Activated CD4-positive, alpha-beta T cell treated with anti-CD3 and anti-CD28 coated beads for 36 hours (primary cell): Measurements from ENCODE around the gene TRIB2. TPM values are rescaled to one million over a fixed set of nuclear protein-coding genes. Genes with fewer than 3 reads are reported as not detected.

Source experiments
- ATAC-seq: fragments of 200-7000 bp; cut with Tn5 transposase; one replicate; pipeline ENCODE4 v1.10.0; 2021; ENCODE audit warnings: mild to moderate bottlenecking, moderate library complexity
- CTCF ChIA-PET: fragments of 350-600 bp; sonication (Branson Sonifier 250); formaldehyde crosslinking; loops from one replicate; lab custom pipeline; 2021; ENCODE audit warnings: antibody characterized with exemption; lab: Charles Lee
- POLR2A ChIA-PET: fragments of 350-600 bp; sonication (Branson Sonifier 250); formaldehyde crosslinking; loops from one replicate; lab custom pipeline; 2021; ENCODE audit warnings: antibody characterized with exemption, inconsistent platforms; lab: Charles Lee
- DNase-seq: peaks from one replicate; pipeline ENCODE4 v3.0.0-alpha.2; 2020
- H3K27ac Mint-ChIP-seq: one replicate; pipeline ENCODE4 v1.8.0; 2021; ENCODE audit warnings: mixed read lengths
- H3K27me3 Mint-ChIP-seq: one replicate; pipeline ENCODE4 v1.8.0; 2021; ENCODE audit warnings: mixed read lengths
- H3K36me3 Mint-ChIP-seq: one replicate; pipeline ENCODE4 v1.8.0; 2021; ENCODE audit warnings: low read depth, mixed read lengths
- H3K4me1 Mint-ChIP-seq: one replicate; pipeline ENCODE4 v1.8.0; 2021; ENCODE audit warnings: mixed read lengths
- H3K4me3 Mint-ChIP-seq: one replicate; pipeline ENCODE4 v1.8.0; 2021; ENCODE audit warnings: mild to moderate bottlenecking, moderate library complexity, mixed read lengths
- H3K9me3 Mint-ChIP-seq: one replicate; pipeline ENCODE4 v1.8.0; 2021; ENCODE audit warnings: low read depth, mixed read lengths
- intact Hi-C, 2 experiments: fragments of 100-400 bp; cut with DNase I in 1 of 2; cut with micrococcal nuclease in 1 of 2; formaldehyde crosslinking; loops; one replicate each; pipeline versions ENCODE4 v1.14.2 to v1.15.1; 2022 to 2024; cut with DNase I, micrococcal nuclease
- total RNA-seq, 2 experiments: library from RNA; stranded (reverse); gene quantifications; one replicate each; pipeline ENCODE4 v1.2.3, GENCODE V29; 2021

Gene TRIB2
- total RNA-seq, 2 experiments from 2014 or later = 2.7 to 3.7 TPM

- POLR2A ChIA-PET = no interaction called here
Observed at GRCh38 chr2:12683457-12684100, 33.2 kb upstream of the TRIB2 start.

GRCh38 chr2:12684471-12684936 is 32.2 kb upstream of the TRIB2 start:
- peaks cover 2% of the 10 kb centered on the region for H3K27me3 Mint-ChIP-seq
- no peak overlapping the region for H3K27ac Mint-ChIP-seq
- intact Hi-C loops = no loop called here
- H3K36me3 Mint-ChIP-seq = no peaks in the 10 kb centered on the region
- ChIA-PET CTCF (no interaction called here), POLR2A (no interaction called here)
- peaks cover 7% of the 10 kb centered on the region for H3K9me3 Mint-ChIP-seq
- no peak for ATAC-seq
- no peak overlapping the region for H3K4me3 Mint-ChIP-seq
- H3K4me1 Mint-ChIP-seq = no peaks in the 10 kb centered on the region
- DNase-seq = no peak

More at GRCh38 chr2:12683457-12684100, 33.2 kb upstream of the TRIB2 start:
- intact Hi-C loops = no loop called here
- H3K27ac Mint-ChIP-seq = no peak overlapping the region
- CTCF ChIA-PET = no interaction called here
- peaks cover 2% of the 10 kb centered on the region for H3K27me3 Mint-ChIP-seq
- no peak for ATAC-seq
- H3K4me1 Mint-ChIP-seq = no peaks in the 10 kb centered on the region
- DNase-seq = no peak
- H3K9me3 Mint-ChIP-seq = peaks cover 7% of the 10 kb centered on the region
- H3K4me3 Mint-ChIP-seq = no peak overlapping the region
- no peaks in the 10 kb centered on the region for H3K36me3 Mint-ChIP-seq

DNA sequence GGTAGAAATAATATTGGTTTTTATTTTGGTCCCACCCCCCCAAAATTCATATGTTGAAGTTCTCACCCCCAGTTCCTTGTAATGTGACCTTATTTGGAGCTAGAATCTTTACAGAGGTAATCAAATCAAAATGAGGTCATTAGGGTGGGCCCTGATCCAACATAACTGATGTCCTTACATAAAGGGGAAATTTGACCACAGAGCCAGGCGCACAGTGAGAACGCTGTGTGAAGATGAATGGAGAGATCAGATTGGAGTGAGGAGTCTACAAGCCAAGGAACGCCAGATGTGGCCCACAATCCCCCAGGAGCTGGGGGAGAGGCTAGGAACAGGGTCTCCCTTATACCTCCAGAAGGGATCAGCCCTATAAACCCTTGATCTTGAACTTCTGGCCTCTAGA is 31.6 kb upstream of the TRIB2 start:
- no peaks in the 10 kb centered on the region for H3K36me3 Mint-ChIP-seq
- DNase-seq = no peak
- H3K9me3 Mint-ChIP-seq = peaks cover 12% of the 10 kb centered on the region
- ChIA-PET CTCF (no interaction called here), POLR2A (no interaction called here)
- H3K4me1 Mint-ChIP-seq = no peaks in the 10 kb centered on the region
- ATAC-seq = no peak
- intact Hi-C loops = no loop called here
- peaks cover 2% of the 10 kb centered on the region for H3K27me3 Mint-ChIP-seq
- H3K4me3 Mint-ChIP-seq = no peak overlapping the region
- no peak overlapping the region for H3K27ac Mint-ChIP-seq

- no peak overlapping the region for H3K27ac Mint-ChIP-seq
- H3K36me3 Mint-ChIP-seq = no peaks in the 10 kb centered on the region
- intact Hi-C loops = no loop called here
- DNase-seq (no peak), ATAC-seq (no peak)
- POLR2A ChIA-PET = no interaction called here
- peaks cover 6% of the 10 kb centered on the region for H3K9me3 Mint-ChIP-seq
- H3K27me3 Mint-ChIP-seq = peaks cover 2% of the 10 kb centered on the region
- H3K4me3 Mint-ChIP-seq = no peak overlapping the region
- CTCF ChIA-PET = no interaction called here
- no peaks in the 10 kb centered on the region for H3K4me1 Mint-ChIP-seq
Observed at GRCh38 chr2:12685956-12686355, 30.8 kb upstream of the TRIB2 start.

DNA sequence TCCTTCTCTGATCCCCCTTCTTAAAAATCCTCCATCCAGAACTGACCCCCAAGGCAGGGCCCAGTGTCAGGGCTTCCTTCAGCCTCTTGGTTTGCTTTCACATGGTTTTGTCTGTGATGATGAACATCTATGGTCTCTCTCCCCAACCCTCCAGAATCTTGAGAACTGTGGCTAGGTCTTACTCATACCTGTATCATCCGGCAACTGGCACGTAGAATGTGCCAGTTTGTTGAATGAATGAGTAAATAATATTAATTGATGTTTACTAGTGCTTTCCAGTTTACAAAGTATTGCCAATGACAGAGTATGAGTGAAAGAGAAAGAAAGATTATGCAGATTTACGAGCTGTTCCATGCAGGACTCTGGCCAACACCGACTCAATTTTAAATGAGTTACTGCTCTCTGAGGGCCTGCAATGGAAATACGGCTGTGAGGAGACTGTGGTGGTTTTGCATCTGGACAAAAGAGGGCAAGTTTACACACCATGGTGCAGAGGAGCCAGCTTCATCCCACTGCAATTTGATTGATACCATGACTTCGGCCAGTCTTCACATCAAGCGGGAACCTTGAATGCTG is 29.9 kb upstream of the TRIB2 start:
- POLR2A ChIA-PET = no interaction called here
- H3K27me3 Mint-ChIP-seq = peaks cover 2% of the 10 kb centered on the region
- intact Hi-C loops = no loop called here

DNA sequence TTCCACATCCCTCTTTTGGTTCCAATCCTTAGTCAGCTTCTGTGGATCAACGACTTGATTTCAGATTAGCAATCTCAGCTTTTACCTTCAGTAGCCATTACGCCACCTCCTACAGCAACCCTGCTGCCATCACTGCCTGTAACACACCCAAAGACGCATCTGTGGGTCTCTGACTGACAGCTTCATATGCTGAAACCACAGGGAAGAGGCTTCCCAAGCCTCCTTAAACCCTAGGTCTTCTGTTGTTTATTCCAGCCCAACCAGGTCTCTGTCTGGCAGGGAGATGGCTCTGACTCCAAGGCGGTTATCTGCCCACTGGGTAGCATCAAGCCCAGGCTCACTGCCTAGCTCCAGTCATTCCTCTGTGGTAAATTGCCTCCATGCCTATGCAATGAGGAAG is 28.6 kb upstream of the TRIB2 start:
- ATAC-seq (no peak), DNase-seq (no peak)
- CTCF ChIA-PET = interaction anchor here (0.6 to 0.7 kb wide), 2 partner anchors 17 to 102 kb away, joined by 3 to 4 read pairs; no protein-coding TSS in a partner anchor
- Mint-ChIP-seq H3K9me3 (peaks cover 8% of the 10 kb centered on the region), H3K4me1 (no peaks in the 10 kb centered on the region), H3K36me3 (no peaks in the 10 kb centered on the region), H3K27ac (no peak overlapping the region), H3K27me3 (peaks cover 2% of the 10 kb centered on the region), H3K4me3 (no peak overlapping the region)
- intact Hi-C loops = no loop called here
- POLR2A ChIA-PET = interaction anchor here (0.6 kb wide), 1 partner anchor 511 kb away, joined by 4 read pairs; no protein-coding TSS in a partner anchor

More for the DNA sequence above, 29.9 kb upstream of the TRIB2 start:
- H3K36me3 Mint-ChIP-seq = no peaks in the 10 kb centered on the region
- no peak overlapping the region for H3K4me3 Mint-ChIP-seq
- DNase-seq = no peak
- peaks cover 8% of the 10 kb centered on the region for H3K9me3 Mint-ChIP-seq
- no peak overlapping the region for H3K27ac Mint-ChIP-seq
- CTCF ChIA-PET = no interaction called here
- ATAC-seq = no peak
- no peaks in the 10 kb centered on the region for H3K4me1 Mint-ChIP-seq

DNA sequence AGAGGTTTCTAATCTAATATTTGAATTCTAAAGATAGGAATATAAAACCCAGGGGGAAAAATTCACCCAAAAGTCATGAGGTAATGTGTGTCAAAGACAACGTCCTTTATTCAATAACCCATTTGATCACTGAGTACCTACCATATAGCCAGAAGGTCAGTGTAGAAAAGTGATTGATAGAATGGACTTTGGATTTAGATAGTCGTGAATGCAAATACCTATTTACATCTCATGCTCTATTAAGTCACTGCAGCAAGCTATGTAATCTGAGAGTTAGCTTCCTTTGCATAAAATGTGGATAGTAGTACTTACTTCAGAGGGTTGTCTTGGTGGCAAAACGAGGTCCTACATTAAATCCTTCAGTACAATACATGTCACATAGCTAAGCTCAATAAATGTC is 27.8 kb upstream of the TRIB2 start:
- Mint-ChIP-seq H3K27me3 (peaks cover 2% of the 10 kb centered on the region), H3K4me1 (no peaks in the 10 kb centered on the region), H3K36me3 (no peaks in the 10 kb centered on the region), H3K9me3 (peaks cover 8% of the 10 kb centered on the region), H3K4me3 (no peak overlapping the region), H3K27ac (no peak overlapping the region)
- ChIA-PET POLR2A (interaction anchor here (0.6 kb wide), 1 partner anchor 512 kb away, joined by 4 read pairs; no protein-coding TSS in a partner anchor), CTCF (interaction anchor here (1.5 kb wide), 1 partner anchor 28 kb away, joined by 3 read pairs; the partner anchor contains the start of gene TRIB2)
- DNase-seq (no peak), ATAC-seq (no peak)
- intact Hi-C loops = no loop called here

DNA sequence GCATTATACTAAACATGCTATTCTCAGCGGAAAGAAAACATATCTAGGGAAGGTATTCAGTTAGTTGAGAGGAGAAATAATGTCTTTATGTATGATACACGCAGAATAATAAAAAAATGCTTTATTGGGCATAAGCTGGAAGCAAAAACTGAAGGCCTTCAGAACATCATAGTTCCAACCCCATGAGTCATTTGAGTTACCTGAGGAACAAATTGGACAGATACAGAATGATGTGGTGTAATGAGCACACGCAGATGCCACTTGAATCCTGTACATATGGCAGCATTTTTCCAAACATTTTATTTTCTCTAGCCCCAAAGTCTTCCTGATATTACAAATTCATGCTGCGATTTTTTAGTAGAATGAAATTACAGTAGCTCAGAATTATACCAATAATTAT is 23.2 kb upstream of the TRIB2 start:
- Mint-ChIP-seq H3K27me3 (no peaks in the 10 kb centered on the region), H3K27ac (no peak overlapping the region), H3K4me1 (peaks cover 4% of the 10 kb centered on the region), H3K9me3 (peaks cover 8% of the 10 kb centered on the region), H3K4me3 (no peak overlapping the region), H3K36me3 (no peaks in the 10 kb centered on the region)
- DNase-seq = no peak
- POLR2A ChIA-PET = no interaction called here
- intact Hi-C loops = no loop called here
- ATAC-seq = no peak
- CTCF ChIA-PET = no interaction called here

DNA sequence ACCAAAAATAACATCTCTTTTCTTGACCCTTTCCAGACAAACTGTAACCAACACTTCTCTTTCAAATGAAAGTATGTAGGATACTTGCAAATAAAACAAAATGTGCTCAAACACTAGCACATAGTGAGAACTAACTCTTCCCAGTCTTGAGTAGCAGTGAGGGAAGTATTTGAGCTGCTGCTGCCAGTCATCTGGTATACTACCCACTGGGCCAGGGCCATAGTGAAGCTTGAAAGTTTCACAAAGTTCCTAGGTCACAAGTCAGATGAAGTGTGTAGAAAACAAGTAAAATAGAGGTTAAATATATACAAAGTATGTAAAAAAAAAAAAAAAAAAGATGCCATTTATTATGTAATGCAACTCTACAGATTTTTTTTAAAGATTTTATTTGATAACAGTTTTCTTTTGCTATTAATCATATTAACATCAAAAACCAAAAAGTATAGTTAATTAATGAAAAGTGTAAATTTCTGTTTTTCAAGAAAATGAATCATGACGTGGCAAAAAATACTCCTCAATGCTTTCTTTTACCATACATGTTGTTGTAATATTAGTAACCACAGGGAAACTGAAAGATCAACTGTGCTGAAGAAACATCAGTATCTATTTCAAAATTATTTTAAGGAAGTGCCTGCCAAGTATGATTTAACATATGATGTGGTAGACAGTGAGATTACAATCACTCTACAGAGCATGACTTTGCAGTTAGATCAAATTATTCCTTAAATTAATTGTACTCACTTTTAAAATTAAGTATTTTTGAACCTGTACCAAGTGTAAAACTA is 21.6 kb upstream of the TRIB2 start:
- Mint-ChIP-seq H3K36me3 (no peaks in the 10 kb centered on the region), H3K4me1 (peaks cover 4% of the 10 kb centered on the region), H3K9me3 (peaks cover 2% of the 10 kb centered on the region), H3K27me3 (no peaks in the 10 kb centered on the region), H3K27ac (no peak overlapping the region), H3K4me3 (no peak overlapping the region)
- DNase-seq (no peak), ATAC-seq (no peak)
- CTCF ChIA-PET = interaction anchor here (1.0 kb wide), 1 partner anchor 72 kb away, joined by 3 read pairs; no protein-coding TSS in a partner anchor
- POLR2A ChIA-PET = no interaction called here
- intact Hi-C loops = no loop called here

DNA sequence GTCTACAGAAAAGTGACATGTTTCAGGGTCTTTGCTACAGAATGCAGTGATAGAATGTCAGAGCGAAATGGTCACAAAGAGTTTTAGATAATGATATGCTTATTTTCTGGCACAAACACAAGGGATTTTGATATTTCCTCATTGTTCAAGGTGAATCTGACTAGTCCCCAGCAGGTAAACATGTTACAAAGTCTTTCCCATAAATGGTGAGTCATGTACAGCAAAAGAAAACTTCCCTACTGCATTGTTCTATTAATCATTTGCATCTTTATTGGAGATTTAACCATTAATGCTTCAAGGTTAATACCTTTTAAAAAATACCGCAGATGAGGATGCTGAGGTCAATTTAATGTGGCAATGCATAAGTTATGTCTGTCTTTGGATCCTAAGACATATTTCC is 19.1 kb upstream of the TRIB2 start:
- Mint-ChIP-seq H3K27me3 (no peaks in the 10 kb centered on the region), H3K27ac (no peak overlapping the region)
- intact Hi-C loops = no loop called here

GRCh38 chr2:12700989-12701388 is 15.7 kb upstream of the TRIB2 start:
- Mint-ChIP-seq H3K27me3 (no peaks in the 10 kb centered on the region), H3K27ac (no peak overlapping the region), H3K4me3 (no peak overlapping the region), H3K4me1 (peaks cover 39% of the 10 kb centered on the region), H3K9me3 (peaks cover 7% of the 10 kb centered on the region), H3K36me3 (no peaks in the 10 kb centered on the region)
- DNase-seq = no peak
- ChIA-PET POLR2A (no interaction called here), CTCF (interaction anchor here (2.1 kb wide), 1 partner anchor 20 kb away, joined by 8 read pairs; no protein-coding TSS in a partner anchor)
- no peak for ATAC-seq
- intact Hi-C loops = loop anchor here (5.0 kb wide), 2 partner anchors 199 to 409 kb away; no protein-coding TSS in a partner anchor

More for the DNA sequence above, 19.1 kb upstream of the TRIB2 start:
- no peak for DNase-seq
- Mint-ChIP-seq H3K9me3 (no peaks in the 10 kb centered on the region), H3K4me1 (peaks cover 21% of the 10 kb centered on the region), H3K4me3 (no peak overlapping the region), H3K36me3 (no peaks in the 10 kb centered on the region)
- ChIA-PET CTCF (no interaction called here), POLR2A (no interaction called here)
- ATAC-seq = no peak
